Activated CD8-positive, alpha-beta memory T cell treated with anti-CD3 and anti-CD28 coated beads, Interleukin-2, amount 50 U/mL, for 24 hours (primary cell): ENCODE data around the gene TBC1D14.
"Not testable (repeated sequence)": the region's sequence is repeated elsewhere in the genome, so short reads cannot be mapped to it uniquely, and the experiment has no call there.

Source experiments
- DNase-seq: peaks from one replicate; pipeline ENCODE4 v3.0.0-alpha.2; 2020; ENCODE audit errors: extremely low read depth

TBC1D14 gene

GRCh38 chr4:6972911-6973310 lies 63.3 kb downstream of the TBC1D14 start:
- no peak for DNase-seq

GRCh38 chr4:6974138-6974848 lies 64.7 kb downstream of the TBC1D14 start:
- DNase-seq, result peak; percentile 67

- DNase-seq, result not testable (repeated sequence)
Observed at GRCh38 chr4:6977846-6978245, 68.2 kb downstream of the TBC1D14 start.

- DNase-seq, result no peak
Observed at GRCh38 chr4:6983544-6984142, 74.0 kb downstream of the TBC1D14 start.

GRCh38 chr4:6984612-6985425 lies 75.2 kb downstream of the TBC1D14 start:
- DNase-seq, result no peak

- DNase-seq, result no peak
Observed at GRCh38 chr4:6986072-6986780, 76.6 kb downstream of the TBC1D14 start.

GRCh38 chr4:6986781-6987587 lies 77.4 kb downstream of the TBC1D14 start:
- DNase-seq, result peak; percentile 78

GRCh38 chr4:6987588-6987961 lies 77.9 kb downstream of the TBC1D14 start:
- DNase-seq, result no peak

- DNase-seq, result no peak
Observed at GRCh38 chr4:6988016-6988715, 78.5 kb downstream of the TBC1D14 start.

- no peak for DNase-seq
Observed at GRCh38 chr4:6989331-6989923, 79.8 kb downstream of the TBC1D14 start.

GRCh38 chr4:6990661-6991060 lies 81.0 kb downstream of the TBC1D14 start:
- no peak for DNase-seq

- no peak for DNase-seq
Observed at GRCh38 chr4:6991249-6991648, 81.6 kb downstream of the TBC1D14 start.

- no peak for DNase-seq
Observed at GRCh38 chr4:6991771-6992557, 82.3 kb downstream of the TBC1D14 start.

GRCh38 chr4:6992728-6993677 lies 83.4 kb downstream of the TBC1D14 start:
- no peak for DNase-seq

- no peak for DNase-seq
Observed at GRCh38 chr4:6996481-6996880, 86.9 kb downstream of the TBC1D14 start.

- no peak for DNase-seq
Observed at GRCh38 chr4:6999172-7000086, 89.8 kb downstream of the TBC1D14 start.
